Stomach (tissue), 9 donors: ENCODE results near the gene ERFL. TPM values are rescaled to one million over a fixed set of nuclear protein-coding genes. Genes with fewer than 3 reads are reported as not detected.

Experiments used
- DNase-seq, 2 donors: peaks; one replicate each; pipeline versions ENCODE4 v3.0.0 to v3.0.0-alpha.2; 2013 to 2019
- H3K27ac ChIP-seq, 5 donors: fragments of 200-600 bp in 4 of 5; sonication (generic) in 4 of 5; one replicate each; pipeline ENCODE4 v1.5.1; 2013 to 2019; ENCODE audit warnings: mild to moderate bottlenecking in 1 of 5, moderate library complexity in 1 of 5
- H3K27me3 ChIP-seq, 3 donors: fragments of 200-600 bp; sonication (generic); one replicate each; pipeline ENCODE4 v1.5.1; 2017 to 2019; ENCODE audit warnings: mixed run types in 1 of 3
- H3K36me3 ChIP-seq, 4 donors: fragments of 200-600 bp; sonication (generic); 1 replicate in 3 of 4; 2 replicates in 1 of 4; pipeline ENCODE4 v1.5.1; 2016 to 2019
- H3K4me1 ChIP-seq, 4 donors: fragments of 200-600 bp; sonication (generic); one replicate each; pipeline ENCODE4 v1.5.1; 2016 to 2019
- H3K4me3 ChIP-seq, 4 donors: fragments of 200-600 bp; sonication (generic) in 3 of 4; one replicate each; pipeline ENCODE4 v1.5.1; 2016 to 2019; ENCODE audit warnings: mild to moderate bottlenecking in 1 of 4
- H3K9me3 ChIP-seq, 4 donors: fragments of 200-600 bp; sonication (generic); one replicate each; pipeline ENCODE4 v1.5.1; 2016 to 2019
- EP300 ChIP-seq: sonication (generic); formaldehyde crosslinking; IDR thresholded peaks from one replicate; pipeline ENCODE4 v1.6.1; 2017; ENCODE audit warnings: antibody characterized with exemption
- POLR2A ChIP-seq, 4 donors: fragments of 450-650 bp; IDR thresholded peaks; one replicate each; pipeline ENCODE4 v1.6.1; 2016; ENCODE audit warnings: antibody characterized with exemption in 4 of 4, control low read depth in 2 of 4, mild to moderate bottlenecking in 1 of 4, moderate library complexity in 1 of 4
- POLR2AphosphoS5 ChIP-seq, 3 donors: sonication (generic); formaldehyde crosslinking; IDR thresholded peaks; one replicate each; pipeline ENCODE4 v1.6.1; 2016; ENCODE audit warnings: antibody characterized with exemption in 3 of 3
- WGBS, 5 donors: extraction: QIAGEN DNeasy Blood & Tissue Kit in 3 of 5; methylation state at CpG; one replicate each; pipeline versions ENCODE4 v1.1.5 to v1.1.7; 2013 to 2018; 5-methylcytosine and 5-hydroxymethylcytosine counted together
- intact Hi-C: fragments of 100-400 bp; cut with DNase I; formaldehyde crosslinking; loops from one replicate; pipeline ENCODE4 v1.15.1; 2023; ENCODE audit warnings: low total_unique reads
- polyA plus RNA-seq, 3 donors: library from polyadenylated mRNA; stranded (reverse); fragments of 200-250 nt; gene quantifications; one replicate each; pipeline ENCODE4 v1.2.3, GENCODE V29; 2013
- total RNA-seq, 5 donors: library from RNA; depleted of rRNA; stranded (reverse); fragments of >200 nt; gene quantifications; one replicate each; pipeline versions ENCODE4 v1.1.0 to v1.2.3, GENCODE V29; 2014 to 2016
- TF ChIP-seq, protein P1 (sequence below), 7 experiments: fragments of 450-650 bp in 4 of 7; fragments of 200-600 bp in 3 of 7; sonication (generic) in 3 of 7; IDR thresholded peaks; one replicate each; pipeline ENCODE4 v1.5.1; 2016 to 2019; ENCODE audit warnings: antibody characterized with exemption in 7 of 7, control low read depth in 2 of 7, mild to moderate bottlenecking in 1 of 7
- donor health status: healthy with polysubstance abuse.
- donor health status: Bipolar disorder and iron deficiency.
- donor health status: healthy.

ERFL gene
- total and polyA plus RNA-seq, 8 donors, result 0.25 TPM; not detected in 7

DNA sequence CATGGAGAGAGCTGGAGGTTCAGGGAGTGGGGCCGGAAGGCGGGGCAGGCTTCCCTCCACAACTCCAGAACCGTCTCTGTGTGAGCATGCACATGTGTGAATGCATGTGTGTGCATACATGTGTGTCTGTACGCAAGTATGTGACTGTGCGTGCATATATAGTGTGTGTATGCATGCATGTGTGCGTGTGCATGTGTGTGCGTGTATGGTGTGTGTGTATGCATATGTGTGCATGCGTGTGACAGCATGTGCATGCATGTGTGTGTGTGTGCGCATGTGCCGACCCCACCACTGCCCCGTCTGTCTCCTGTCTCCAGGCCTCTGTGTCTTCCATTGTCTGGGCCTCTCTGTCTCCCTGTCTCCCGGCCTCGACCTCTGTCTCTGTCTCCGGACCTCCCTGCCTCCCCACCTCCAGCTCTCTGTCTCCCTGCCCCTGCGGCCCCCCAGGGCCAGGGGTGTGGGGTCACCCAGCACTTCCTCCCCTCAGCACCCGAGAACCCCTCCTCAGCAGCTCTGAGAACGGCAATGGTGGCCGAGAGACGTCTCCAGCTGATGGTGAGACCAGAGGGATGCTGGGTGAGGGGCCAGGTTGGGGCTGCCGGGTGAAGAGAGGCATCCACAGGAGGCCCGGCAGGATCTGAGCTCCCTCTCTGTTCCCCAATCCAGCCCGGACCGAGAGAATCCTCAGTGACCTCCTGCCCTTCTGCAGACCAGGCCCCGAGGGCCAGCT lies 22.8 kb downstream of the ERFL start:
- TF ChIP-seq POLR2A (IDR thresholded peaks at IDR 0.05), result no peak
- TF ChIP-seq POLR2AphosphoS5 (IDR thresholded peaks at IDR 0.05), result no peak
- TF ChIP-seq, protein P1, sequence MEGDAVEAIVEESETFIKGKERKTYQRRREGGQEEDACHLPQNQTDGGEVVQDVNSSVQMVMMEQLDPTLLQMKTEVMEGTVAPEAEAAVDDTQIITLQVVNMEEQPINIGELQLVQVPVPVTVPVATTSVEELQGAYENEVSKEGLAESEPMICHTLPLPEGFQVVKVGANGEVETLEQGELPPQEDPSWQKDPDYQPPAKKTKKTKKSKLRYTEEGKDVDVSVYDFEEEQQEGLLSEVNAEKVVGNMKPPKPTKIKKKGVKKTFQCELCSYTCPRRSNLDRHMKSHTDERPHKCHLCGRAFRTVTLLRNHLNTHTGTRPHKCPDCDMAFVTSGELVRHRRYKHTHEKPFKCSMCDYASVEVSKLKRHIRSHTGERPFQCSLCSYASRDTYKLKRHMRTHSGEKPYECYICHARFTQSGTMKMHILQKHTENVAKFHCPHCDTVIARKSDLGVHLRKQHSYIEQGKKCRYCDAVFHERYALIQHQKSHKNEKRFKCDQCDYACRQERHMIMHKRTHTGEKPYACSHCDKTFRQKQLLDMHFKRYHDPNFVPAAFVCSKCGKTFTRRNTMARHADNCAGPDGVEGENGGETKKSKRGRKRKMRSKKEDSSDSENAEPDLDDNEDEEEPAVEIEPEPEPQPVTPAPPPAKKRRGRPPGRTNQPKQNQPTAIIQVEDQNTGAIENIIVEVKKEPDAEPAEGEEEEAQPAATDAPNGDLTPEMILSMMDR (IDR thresholded peaks at IDR 0.05), result no peak
- no peak for TF ChIP-seq EP300
- Histone ChIP-seq H3K27me3 (peaks cover 0 to 6% (median 0%) of the 10 kb centered on the region in 3 donors), H3K4me1 (peaks cover 11 to 35% (median 32%) of the 10 kb centered on the region in 4 donors), H3K4me3 (peak overlapping the region in 3 of 4 donors; percentile 5 to 30 (median 23)), H3K9me3 (no peaks in the 10 kb centered on the region), H3K27ac (peak overlapping the region in 3 of 5 donors; percentile 76 to 83 (median 78)), H3K36me3 (peaks cover 53 to 85% (median 76%) of the 10 kb centered on the region in 4 donors)
- DNase-seq, result no peak
- 49 to 79% (median 72%) methylated on average over 18 to 24 of the region's 24 CpGs for WGBS, 5 donors
- intact Hi-C loops, result no loop called here

DNA sequence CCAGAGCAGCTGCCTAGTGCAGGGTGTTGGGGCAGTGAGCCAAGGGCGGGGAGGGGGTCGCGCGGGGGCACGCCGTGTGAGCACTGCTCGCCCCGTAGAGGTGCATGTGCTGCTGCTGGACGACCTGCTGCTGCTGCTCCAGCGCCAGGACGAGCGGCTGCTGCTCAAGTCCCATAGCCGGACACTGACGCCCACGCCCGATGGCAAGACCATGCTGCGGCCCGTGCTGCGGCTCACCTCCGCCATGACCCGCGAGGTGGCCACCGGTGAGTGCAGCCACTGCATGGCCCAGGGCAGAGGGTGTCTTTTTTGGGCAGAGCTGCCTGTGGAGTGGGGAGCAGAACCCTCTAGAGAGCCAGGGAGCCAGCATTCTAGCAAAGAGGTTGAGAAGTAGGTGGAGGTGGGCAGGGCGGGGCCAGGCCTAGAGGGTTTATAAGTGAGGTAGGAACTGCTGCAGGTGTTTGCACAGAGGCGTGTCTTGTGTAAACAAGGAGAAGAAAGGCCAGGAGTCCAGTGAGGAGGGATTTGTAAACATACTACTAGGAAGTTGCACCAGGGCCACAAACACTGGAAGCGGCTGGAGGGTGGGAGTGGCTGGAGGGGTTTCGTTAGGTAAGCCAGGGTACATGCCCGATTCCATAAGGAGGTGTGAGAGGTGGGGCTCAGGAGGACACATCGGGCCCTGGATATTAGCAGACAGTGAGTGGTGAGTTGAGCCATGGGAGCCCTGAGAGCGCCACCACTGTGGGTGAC lies 24.0 kb downstream of the ERFL start:
- Histone ChIP-seq H3K27ac (peak overlapping the region; percentile 76 to 84 (median 78)), H3K9me3 (no peaks in the 10 kb centered on the region), H3K4me3 (peak overlapping the region in 2 of 4 donors; percentile 23 to 30), H3K4me1 (peaks cover 11 to 35% (median 32%) of the 10 kb centered on the region in 4 donors), H3K27me3 (no peaks in the 10 kb centered on the region), H3K36me3 (peaks cover 62 to 96% (median 87%) of the 10 kb centered on the region in 4 donors)
- 25 to 53% (median 48%) methylated on average over 8 to 30 of the region's 30 CpGs for WGBS, 5 donors
- peak; percentile 90 to 95 for DNase-seq
- intact Hi-C loops, result no loop called here
- TF ChIP-seq, protein P1 (IDR thresholded peaks at IDR 0.05), result no peak
- TF ChIP-seq POLR2A (IDR thresholded peaks at IDR 0.05) (no peak), POLR2AphosphoS5 (IDR thresholded peaks at IDR 0.05) (peak in 2 of 3 donors; percentile 38 to 56)

DNA sequence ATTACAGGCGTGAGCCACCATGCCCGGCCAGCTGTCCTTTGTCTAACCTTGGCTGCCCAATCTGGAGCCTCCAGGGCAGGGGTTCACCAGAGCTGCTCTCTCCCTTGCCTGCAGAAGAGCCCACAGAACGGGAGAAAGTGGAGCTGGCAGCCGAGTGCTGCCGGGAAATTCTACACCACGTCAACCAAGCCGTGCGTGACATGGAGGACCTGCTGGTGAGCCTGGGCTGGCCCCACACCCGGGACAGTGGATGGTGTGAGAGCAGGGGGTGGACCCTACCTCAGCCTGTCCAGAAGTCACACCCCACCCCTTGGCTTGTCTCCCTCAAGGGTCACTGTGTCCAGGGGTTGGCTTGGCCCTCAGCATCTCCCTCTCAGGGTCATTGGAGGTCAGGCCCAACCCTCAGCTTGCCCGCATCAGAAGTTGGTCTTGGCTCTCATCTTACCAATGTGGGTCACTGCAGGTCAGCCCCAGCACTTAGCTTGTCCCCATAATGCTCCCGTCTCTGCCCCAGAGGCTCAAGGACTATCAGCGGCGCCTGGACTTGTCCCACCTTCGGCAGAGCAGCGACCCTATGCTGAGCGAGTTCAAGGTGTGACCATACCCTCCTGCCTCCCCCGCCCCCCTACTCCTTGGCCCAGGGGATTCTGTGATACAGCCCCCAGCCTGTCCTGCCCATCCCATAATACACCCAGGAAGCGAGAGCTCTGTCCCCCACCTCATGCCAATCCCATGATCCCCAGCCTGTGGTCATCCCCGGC lies 24.9 kb downstream of the ERFL start:
- peaks cover 71 to 100% (median 96%) of the 10 kb centered on the region in 4 donors for H3K36me3 ChIP-seq

More for the DNA sequence above, 24.9 kb downstream of the ERFL start:
- Histone ChIP-seq H3K4me3 (no peak overlapping the region), H3K27ac (peak overlapping the region; percentile 76 to 84 (median 78)), H3K9me3 (no peaks in the 10 kb centered on the region), H3K27me3 (no peaks in the 10 kb centered on the region), H3K4me1 (peaks cover 11 to 35% (median 32%) of the 10 kb centered on the region in 4 donors)
- TF ChIP-seq POLR2A (IDR thresholded peaks at IDR 0.05) (no peak), EP300 (no peak), POLR2AphosphoS5 (IDR thresholded peaks at IDR 0.05) (no peak)
- TF ChIP-seq, protein P1 (IDR thresholded peaks at IDR 0.05), result no peak
- WGBS, 5 donors, result 60 to 84% (median 73%) methylated on average over 12 to 19 of the region's 19 CpGs
- DNase-seq, result no peak
- intact Hi-C loops, result no loop called here
